GM21576 (cell line): ENCODE data around the gene PALM.
"Not testable (repeated sequence)": the region's sequence is repeated elsewhere in the genome, so short reads cannot be mapped to it uniquely, and the experiment has no call there.

Experiments used
- ATAC-seq: cut with Tn5 transposase; IDR thresholded peaks from one replicate; pipeline ENCODE4 v1.9.1; 2021; ENCODE audit warnings: mild to moderate bottlenecking, moderate library complexity; ENCODE audit not compliant: unreplicated experiment

The PALM gene

GRCh38 chr19:729965-730668 lies 21.4 kb downstream of the PALM start:
- no peak for ATAC-seq

- ATAC-seq: no peak
Observed at GRCh38 chr19:731000-731399, 22.3 kb downstream of the PALM start.

- ATAC-seq: no peak
Observed at GRCh38 chr19:732148-733069, 23.7 kb downstream of the PALM start.

DNA sequence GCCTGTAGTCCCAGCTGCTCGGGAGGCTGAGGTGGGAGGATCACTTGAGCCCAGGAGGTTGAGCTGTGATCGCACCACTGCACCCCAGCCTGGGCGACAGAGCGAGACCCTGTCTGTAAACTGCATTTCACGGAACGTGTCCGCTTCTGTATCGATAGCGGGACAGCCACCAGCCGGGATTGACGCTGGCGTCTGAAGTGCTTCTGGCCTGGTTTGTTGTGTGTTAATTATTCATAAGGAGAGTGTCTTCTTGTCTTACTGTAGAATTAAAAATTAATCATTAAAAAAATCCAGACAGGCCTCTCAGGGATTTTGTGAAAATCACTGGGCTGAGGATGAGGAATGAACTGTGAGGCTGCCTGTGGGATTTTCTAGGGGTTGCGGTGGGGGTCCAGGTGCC lies 26.0 kb downstream of the PALM start:
- no peak for ATAC-seq

DNA sequence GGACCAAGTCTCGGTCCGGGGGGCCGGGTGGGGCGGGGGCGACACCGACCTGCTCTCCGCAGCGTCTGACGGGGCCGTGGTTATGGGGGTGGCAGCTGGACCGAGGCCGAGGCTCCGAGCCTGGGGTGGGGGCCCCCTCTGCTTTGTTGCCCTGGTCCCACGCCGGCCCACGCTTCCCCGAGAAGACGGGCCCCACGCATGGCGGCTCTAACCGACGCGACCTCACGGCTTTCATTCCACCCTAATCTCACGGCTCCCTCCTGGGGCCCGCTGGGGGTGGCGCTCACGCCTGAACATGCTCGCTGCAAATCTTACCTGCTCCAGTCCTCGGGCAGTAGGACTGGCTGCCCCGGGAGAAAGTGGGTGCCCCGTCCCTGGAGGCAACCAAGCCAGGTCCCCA lies 27.4 kb downstream of the PALM start:
- no peak for ATAC-seq

DNA sequence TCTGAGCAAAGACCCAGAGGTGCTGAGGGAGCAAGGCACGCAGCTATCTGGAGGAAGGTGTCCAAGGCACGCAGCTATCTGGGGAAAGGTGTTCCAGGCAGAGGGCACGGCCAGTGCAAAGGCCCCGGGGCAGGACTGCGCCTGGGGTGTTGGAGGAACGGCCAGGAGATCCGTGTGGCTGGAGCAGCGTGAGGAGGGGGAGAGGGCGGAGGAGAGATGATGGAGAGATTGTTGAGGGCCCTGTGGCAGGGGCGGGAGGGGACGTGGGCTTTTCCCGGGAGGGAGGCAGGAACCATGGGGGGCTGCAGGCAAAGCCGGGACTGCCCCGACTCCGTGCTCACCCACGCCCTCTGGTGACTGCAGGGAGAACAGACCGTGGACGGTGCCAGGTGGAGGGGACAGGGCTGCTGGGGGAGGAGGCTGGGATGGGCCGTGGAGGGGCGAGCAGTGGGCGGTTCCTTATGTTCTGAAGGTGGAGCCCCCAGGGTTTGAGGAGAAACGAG lies 28.9 kb downstream of the PALM start:
- ATAC-seq: no peak

DNA sequence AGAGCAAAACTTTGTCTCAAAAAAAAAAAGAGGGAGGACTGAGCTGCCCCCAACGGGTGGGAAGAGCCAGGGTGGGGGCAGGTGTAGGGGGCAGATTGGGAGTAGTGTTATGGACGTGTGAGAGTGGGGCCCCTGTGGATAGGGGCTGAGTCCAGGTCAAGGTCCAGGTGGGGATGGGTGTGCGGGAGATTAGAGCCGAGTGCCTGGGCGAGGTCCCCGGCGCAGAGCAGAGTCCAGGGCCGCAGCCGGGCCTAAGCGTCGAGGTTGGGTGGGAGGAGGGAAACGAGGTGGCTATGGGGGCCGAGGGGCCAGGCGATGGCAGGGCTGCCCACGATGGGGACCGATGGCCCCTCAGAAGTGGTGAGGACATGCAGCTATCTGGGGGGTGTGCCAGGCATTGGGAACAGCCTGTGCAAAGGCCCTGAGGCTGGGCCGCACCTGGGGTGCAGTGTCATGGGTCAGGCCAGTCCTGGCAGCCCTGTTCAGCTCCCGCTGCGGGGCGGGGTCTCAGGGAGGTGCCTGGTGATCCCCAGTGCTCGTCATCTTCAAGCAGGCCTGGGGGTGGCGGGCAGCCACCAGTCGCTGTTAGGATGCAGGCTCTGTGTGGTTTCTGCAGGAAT lies 29.9 kb downstream of the PALM start:
- no peak for ATAC-seq

DNA sequence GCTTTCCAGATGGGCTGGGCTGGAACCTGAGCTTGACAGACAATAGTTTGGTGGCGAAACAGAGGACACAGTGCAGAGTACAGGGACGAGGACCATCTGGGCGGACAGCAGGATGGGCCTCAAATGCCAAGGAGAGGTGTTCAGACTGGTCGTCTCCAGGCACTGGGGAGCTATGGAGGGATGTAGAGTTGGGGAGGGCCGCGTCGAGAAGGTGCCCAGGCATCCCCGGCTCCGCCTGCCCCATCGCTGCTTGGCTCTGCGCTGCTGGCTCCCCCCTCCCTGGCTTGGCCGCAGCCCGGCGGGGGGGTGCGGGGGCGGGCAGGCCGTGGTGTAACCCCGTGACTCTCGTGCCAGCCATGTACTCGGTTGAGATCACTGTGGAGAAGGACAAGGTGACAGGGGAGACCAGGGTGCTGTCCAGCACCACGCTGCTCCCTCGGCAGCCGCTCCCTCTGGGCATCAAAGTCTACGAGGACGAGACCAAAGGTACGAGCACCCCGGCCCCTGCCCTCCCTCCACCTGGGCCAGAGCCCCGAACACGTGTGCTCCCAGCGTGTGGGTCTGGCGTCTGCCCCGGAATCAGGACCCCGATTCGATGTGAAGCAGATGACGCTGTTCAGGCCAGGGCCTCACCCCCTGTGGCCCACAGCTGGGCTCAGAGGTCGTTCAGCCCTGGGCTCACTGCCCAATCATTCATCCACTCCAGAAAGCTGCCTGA lies 31.4 kb downstream of the PALM start:
- ATAC-seq: no peak

- ATAC-seq: not testable (repeated sequence)
Observed at GRCh38 chr19:740816-741505, 32.2 kb downstream of the PALM start.

DNA sequence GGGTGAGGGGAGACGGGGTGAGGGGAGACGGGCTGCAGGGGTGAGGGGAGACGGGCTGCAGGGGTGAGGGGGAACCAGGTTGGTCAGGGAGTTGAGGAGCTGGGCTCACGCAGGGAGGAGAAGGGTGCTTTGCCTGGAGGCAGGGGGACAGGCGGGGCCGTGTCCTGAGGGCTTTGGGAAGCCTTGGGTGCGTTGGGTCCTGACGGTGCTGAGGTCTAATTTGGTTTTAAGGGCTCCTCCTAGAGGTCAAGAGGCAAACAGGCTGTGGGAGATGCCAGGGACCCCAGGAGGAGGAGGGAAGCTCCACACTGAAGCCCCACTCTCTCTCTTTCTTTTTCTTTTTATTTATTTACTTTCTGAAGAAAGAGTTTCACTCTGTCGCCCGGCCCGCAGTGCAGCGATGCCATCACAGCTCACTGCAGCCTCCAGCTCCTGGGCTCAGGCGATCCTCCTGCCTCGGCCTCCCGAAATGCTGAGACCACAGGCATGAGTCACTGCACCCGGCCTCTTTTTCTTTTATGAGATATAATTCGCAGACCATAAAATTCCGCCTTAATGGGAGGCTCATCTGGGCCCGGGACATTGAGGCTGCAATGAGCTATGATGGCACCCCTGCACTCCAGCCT lies 32.9 kb downstream of the PALM start:
- no peak for ATAC-seq

DNA sequence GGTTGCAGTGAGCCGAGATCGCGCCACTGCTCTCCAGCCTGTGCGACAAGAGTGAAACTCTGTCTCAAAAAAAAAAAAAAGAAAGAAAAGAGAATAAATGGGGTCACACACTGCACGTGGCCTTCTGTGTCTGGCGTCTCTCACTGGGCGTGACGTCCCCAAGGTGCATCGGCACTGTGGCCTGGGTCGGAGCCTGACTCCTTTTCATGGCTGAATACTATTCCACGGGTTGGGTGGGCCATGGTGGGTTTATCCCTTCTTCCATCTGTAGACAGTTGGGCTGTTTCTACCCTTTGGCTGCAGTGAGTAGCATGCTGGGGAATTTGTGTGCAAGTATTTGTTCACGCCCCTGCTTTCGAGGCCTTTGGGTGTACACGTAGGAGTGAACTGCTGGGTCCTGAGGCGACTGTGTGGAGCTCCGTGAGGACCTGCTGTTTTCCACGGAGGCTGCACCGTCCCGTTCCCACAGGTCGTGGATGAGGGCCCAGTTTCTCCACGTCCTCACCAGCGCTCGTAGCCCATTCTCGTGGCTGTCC lies 33.9 kb downstream of the PALM start:
- no peak for ATAC-seq

DNA sequence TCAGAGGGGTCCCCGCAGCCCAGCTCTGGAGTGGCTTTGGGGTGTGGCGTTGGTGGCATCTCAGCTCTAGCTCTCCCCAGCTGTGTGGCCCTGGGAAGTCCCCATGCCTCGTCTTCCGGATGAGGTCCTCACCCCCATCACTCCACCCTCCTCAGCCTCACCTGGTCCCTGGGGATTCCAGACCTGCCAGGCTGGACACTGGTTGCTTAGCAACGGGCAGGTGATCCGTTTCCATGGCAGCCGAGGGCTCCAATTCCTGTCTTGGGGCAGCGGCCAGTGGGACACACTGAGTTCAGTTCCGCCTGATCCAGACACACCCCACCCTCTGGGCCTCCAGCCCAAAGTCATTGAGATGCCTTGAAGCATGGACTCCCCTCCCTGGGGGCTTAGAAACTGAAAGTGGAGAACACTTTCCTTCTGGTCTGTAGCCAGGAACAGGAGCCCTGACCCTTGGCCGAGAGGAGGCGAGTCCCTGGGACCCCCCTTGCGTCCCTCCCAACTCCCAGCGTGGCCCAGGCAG lies 34.5 kb downstream of the PALM start:
- ATAC-seq: no peak

DNA sequence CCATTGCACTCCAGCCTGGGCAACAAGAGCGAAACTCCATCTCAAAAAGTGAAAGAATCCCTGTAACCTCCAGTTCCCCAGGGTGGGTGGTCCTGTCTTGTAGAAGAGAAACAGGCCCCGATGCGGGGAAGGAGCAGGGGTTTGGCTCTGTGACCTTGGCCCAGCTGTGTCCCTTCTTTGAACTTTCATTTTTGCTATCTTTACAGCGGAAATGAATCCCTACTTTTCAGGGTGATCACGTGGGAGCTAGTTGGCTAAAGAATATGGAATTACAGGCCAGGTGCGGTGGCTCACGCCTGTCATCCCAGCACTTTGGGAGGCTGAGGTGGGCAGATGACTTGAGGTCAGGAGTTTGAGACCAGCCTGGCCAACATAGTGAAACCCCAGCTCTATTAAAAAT lies 36.4 kb downstream of the PALM start:
- not testable (repeated sequence) for ATAC-seq

DNA sequence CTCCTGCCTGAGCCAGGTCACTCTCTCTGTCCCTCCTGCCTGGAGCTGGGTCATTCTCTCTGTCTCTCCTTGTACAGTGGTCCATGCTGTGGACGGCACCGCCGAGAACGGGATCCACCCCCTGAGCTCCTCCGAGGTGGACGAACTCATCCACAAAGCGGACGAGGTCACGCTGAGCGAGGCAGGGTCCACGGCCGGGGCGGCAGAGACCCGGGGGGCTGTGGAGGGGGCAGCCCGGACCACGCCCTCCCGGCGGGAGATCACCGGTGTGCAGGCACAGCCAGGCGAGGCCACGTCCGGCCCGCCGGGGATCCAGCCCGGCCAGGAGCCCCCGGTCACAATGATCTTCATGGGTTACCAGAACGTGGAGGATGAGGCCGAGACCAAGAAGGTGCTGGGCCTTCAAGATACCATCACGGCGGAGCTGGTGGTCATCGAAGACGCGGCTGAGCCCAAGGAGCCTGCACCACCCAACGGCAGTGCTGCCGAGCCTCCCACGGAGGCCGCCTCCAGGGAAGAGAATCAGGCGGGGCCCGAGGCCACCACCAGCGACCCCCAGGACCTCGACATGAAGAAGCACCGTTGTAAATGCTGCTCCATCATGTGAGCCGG lies 37.6 kb downstream of the PALM start:
- no peak for ATAC-seq

DNA sequence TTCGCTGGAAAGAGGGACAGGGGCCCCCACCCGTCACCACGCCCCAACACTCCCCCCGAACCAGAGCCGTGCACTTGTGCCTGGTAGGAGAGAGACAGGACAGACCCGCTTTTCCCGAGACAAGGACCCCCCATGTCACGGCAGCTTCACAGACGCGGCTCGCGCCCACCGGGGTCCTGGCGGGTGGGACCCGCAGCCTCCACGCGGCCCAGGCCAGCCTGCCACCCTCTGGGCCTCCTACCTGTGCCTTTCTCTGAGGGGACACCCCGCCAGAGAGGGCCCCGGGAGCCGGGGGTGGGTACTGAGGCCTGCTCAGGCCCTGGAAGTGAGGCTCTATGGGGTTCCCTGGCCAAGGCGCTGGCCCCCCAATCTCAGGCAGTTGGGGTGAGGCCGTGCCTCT lies 38.2 kb downstream of the PALM start:
- no peak for ATAC-seq

DNA sequence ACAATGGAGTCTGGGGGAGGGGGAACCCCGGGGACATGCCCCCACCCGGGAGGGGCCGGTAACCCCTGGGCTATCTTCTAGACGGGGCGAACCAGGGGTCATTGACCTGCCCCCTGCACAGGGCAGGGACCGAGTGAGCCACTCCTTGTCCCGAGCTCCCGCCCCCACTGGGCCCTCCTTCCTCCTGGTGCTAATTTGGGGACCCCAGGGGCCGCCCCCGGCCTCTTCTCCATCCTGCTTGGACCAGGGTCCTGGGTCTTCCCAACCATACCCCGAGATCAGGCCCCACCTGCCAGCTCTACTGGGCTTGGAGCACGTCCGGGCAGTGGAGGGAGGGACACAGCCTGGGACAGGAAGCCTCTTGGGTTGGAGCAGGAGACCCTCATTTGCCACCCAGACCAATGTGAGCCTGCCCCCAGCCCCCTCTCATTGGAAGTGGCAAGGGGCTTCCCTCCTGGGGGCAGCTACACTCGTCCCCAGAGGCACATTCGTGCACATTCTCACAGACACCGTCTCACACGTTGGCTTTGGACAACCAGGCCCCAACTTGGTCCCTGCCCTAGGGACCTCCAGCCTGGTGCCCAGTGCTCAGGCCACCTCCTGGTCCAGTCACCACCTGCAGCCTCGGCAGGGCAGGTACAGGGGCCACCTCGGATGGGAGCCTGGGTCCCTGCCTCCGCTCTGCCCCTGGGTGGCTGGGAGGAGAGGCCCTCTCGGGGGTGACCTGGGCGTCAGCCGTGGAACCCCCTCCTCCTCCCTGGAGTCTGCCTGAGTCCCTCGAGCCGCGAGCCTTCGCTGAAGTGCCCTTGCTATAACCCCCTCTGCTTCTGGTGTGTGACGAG lies 38.9 kb downstream of the PALM start:
- no peak for ATAC-seq

GRCh38 chr19:748274-748598 lies 39.5 kb downstream of the PALM start:
- no peak for ATAC-seq

DNA sequence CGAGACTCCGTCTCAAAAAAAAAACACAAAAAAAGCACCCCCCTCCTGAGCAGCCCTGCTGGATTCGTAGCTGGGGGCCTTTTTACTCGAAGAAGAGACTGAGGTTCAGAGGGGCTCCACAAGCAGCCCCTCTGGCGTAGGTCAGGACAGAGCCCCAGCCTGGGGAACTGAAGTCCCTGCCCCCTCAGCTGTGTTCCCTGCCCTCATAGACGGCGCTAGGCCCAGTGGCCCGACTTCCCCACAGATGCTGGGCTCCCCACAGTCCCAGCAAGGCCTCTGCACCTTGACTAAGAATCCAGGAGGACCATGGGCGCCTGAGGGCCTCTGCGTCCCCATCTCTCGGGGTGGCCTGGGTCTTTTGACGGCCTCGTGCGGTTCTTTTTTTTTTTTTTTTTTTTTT lies 41.1 kb downstream of the PALM start:
- no peak for ATAC-seq
